Measurements from ENCODE around the gene CSNK2A2. TPM values are rescaled to one million over a fixed set of nuclear protein-coding genes. Genes with fewer than 3 reads are reported as not detected.

The CSNK2A2 gene
- total and polyA plus RNA-seq, 4 donors = 25.0 to 56.3 (median 38.5) TPM

DNA sequence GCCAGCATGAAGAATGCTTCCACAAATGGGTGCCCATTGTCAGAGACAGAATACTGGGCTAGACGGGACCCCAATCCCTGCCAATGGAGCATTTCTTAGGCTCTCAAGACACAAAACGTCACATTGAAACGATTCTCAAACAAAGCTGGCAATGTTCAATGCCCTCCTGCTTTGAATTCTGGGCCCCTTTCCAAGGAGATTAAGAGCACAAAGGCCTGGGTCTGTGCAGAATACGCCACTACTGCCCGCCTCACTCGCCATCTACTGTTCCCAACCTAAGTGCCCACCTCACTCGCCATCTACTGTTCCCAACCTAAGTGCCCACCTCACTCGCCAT lies 78.4 kb downstream of the CSNK2A2 start:
- Histone ChIP-seq H3K4me3 (ENCODE audit: low read depth, low read length) (no peak overlapping the region), H3K9me3 (ENCODE audit: control insufficient read depth, insufficient read depth, low read length) (no peaks in the 10 kb centered on the region), H3K27me3 (ENCODE audit: control insufficient read depth, insufficient read depth, low read length) (no peaks in the 10 kb centered on the region), H3K36me3 (ENCODE audit: control insufficient read depth, insufficient read depth, low read length) (peaks cover 14% of the 10 kb centered on the region), H3K27ac (ENCODE audit: low read depth, low read length) (peak overlapping the region; percentile 80), H3K4me1 (ENCODE audit: control insufficient read depth, insufficient read depth, low read length) (peaks cover 43% of the 10 kb centered on the region)
- peak in 3 of 6 donors; percentile 53 to 94 (median 88) for DNase-seq (ENCODE audit: low read depth in 4 of 6, low spot score in 6 of 6)
- 44% methylated on average over 3 of the region's 8 CpGs for WGBS (ENCODE audit: insufficient coverage)

DNA sequence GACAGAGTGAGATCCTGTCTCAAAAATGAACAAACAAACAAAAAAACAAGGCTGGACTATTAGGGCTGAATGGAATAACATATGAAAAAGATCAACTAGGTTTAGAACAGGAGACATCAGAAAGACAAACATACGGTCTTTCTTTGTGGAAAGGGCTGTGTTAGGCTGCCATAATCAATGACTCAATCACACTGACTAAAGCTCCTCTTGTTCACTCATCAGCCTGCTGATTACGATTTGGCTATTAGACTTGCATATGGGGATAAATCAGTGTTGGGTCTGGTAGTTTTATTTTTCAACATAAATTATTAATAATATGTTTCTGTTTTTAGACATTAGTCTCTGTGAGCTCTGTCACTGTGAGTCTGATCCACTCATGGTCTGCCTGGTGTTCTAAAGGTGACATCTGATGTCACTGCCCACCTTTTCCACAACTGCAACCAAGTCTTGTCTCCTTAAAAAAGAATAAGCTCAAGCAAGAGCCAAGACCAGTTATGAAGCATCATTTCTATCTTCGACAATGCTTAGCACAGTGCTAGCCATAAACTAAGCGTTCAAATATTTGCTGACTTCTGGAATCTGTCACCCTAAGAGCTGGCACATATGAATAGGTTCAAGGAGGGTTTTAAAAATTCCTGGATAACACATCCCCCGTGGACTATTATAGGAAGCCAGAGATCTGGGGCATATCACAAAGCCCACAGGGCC lies 79.0 kb downstream of the CSNK2A2 start:
- Histone ChIP-seq H3K27ac (ENCODE audit: low read depth, low read length) (peak overlapping the region; percentile 80), H3K36me3 (ENCODE audit: control insufficient read depth, insufficient read depth, low read length) (peaks cover 19% of the 10 kb centered on the region), H3K9me3 (ENCODE audit: control insufficient read depth, insufficient read depth, low read length) (no peaks in the 10 kb centered on the region), H3K4me1 (ENCODE audit: control insufficient read depth, insufficient read depth, low read length) (peaks cover 42% of the 10 kb centered on the region), H3K4me3 (ENCODE audit: low read depth, low read length) (no peak overlapping the region), H3K27me3 (ENCODE audit: control insufficient read depth, insufficient read depth, low read length) (no peaks in the 10 kb centered on the region)
- WGBS (ENCODE audit: insufficient coverage) = 26% methylated on average over 2 of the region's 5 CpGs
- no peak for DNase-seq (ENCODE audit: low read depth in 4 of 6, low spot score in 6 of 6)

DNA sequence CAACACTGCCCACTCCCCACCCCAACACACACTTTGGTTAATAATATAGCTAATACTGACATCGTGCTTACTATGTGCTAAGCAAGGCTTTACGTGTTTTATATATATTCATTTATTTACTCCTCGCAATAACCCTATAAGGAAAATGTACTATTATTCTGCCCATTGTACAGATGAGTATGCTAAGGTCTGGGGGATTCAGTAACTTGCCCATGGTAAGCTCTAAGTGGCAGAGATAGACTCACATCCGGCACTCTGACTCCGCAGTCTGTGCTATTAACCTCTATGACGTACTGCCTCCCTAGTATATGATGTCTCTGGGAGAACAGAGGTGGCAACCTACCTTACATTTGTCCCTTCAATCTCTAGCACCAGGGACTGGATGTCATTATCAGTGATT lies 81.4 kb downstream of the CSNK2A2 start:
- Histone ChIP-seq H3K27ac (ENCODE audit: low read depth, low read length) (peak overlapping the region; percentile 80), H3K4me1 (ENCODE audit: control insufficient read depth, insufficient read depth, low read length) (peaks cover 31% of the 10 kb centered on the region)

DNA sequence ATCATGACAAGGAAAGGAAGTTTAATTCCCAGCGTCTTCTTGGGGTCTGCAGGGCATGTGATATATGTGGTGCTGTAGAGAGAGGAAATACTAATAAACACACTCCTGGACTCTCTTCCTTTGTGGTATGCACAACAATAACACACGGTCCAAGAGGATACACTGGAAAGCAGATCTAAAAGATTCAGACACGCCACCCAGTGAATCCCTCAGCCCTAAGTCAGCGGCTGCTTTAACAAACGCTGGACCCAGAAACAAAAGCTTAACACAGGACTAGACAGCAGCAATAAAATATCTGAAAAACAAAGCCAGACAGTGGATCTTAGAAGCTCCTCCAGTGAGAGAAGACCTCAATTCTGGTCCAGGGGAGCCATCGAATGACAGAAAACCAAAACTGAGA lies 81.8 kb downstream of the CSNK2A2 start:
- Histone ChIP-seq H3K4me3 (ENCODE audit: low read depth, low read length) (no peak overlapping the region), H3K36me3 (ENCODE audit: control insufficient read depth, insufficient read depth, low read length) (peaks cover 24% of the 10 kb centered on the region), H3K27ac (ENCODE audit: low read depth, low read length) (peak overlapping the region; percentile 17), H3K9me3 (ENCODE audit: control insufficient read depth, insufficient read depth, low read length) (no peaks in the 10 kb centered on the region), H3K27me3 (ENCODE audit: control insufficient read depth, insufficient read depth, low read length) (no peaks in the 10 kb centered on the region), H3K4me1 (ENCODE audit: control insufficient read depth, insufficient read depth, low read length) (peaks cover 32% of the 10 kb centered on the region)
- DNase-seq (ENCODE audit: low read depth in 4 of 6, low spot score in 6 of 6) = no peak
- 29% methylated on average over 5 of the region's 6 CpGs for WGBS (ENCODE audit: insufficient coverage)

More for the DNA sequence above, 81.4 kb downstream of the CSNK2A2 start:
- no CpG with 5 or more reads among the region's 6 CpGs for WGBS (ENCODE audit: insufficient coverage)
- Histone ChIP-seq H3K9me3 (ENCODE audit: control insufficient read depth, insufficient read depth, low read length) (no peaks in the 10 kb centered on the region), H3K36me3 (ENCODE audit: control insufficient read depth, insufficient read depth, low read length) (peaks cover 24% of the 10 kb centered on the region), H3K27me3 (ENCODE audit: control insufficient read depth, insufficient read depth, low read length) (no peaks in the 10 kb centered on the region), H3K4me3 (ENCODE audit: low read depth, low read length) (no peak overlapping the region)
- DNase-seq (ENCODE audit: low read depth in 4 of 6, low spot score in 6 of 6) = no peak

DNA sequence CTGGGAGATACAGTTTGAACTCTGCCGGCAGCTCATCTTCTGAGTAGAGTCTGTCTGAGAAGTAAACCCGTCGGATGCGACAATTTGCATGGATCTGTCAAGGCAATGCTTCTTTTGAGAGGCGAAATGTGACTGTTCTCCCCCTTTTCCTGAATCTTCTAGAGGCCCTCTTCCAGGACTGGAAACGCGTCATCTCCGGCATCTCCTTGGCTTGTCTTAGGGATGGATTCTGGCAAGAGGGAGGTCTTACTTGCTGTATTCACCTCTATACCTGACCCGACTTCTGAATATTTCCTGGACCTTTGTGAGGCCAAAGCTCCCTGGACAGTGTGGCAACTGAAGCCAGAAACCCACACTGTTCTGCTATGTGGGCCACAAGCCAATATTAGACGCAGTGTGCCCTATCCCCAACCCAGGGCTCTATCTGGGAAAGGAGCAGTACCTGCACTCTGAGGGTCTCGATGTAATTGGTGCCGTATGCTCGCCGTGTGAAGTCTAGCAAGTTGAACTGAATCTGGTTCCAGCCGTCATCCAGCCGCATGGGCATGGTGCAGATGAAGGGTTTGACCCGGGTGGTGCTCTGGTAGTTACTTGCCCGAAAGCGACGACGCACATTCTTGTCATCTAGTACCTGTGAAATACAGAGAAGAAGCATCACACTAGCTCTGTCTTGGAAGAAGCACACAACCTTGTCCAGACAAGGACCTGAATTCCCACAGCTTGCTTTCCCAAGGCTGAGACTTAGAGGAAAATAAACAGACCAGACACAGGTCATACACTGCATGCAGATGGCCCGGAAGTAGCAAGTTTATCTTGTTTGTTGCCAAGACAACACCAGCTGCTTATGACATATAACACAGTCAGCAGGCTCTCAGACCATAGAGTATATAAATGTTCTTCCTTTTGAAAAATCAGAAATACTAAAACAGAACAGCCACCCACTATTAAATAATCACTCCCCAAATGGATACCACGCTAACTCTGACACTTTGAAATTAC lies 82.8 kb downstream of the CSNK2A2 start:
- Histone ChIP-seq H3K4me1 (ENCODE audit: control insufficient read depth, insufficient read depth, low read length) (peaks cover 37% of the 10 kb centered on the region), H3K27ac (ENCODE audit: low read depth, low read length) (no peak overlapping the region), H3K4me3 (ENCODE audit: low read depth, low read length) (no peak overlapping the region), H3K9me3 (ENCODE audit: control insufficient read depth, insufficient read depth, low read length) (no peaks in the 10 kb centered on the region), H3K36me3 (ENCODE audit: control insufficient read depth, insufficient read depth, low read length) (peaks cover 24% of the 10 kb centered on the region), H3K27me3 (ENCODE audit: control insufficient read depth, insufficient read depth, low read length) (no peaks in the 10 kb centered on the region)
- DNase-seq (ENCODE audit: low read depth in 4 of 6, low spot score in 6 of 6) = no peak
- 94% methylated on average over 17 of the region's 23 CpGs for WGBS (ENCODE audit: insufficient coverage)

DNA sequence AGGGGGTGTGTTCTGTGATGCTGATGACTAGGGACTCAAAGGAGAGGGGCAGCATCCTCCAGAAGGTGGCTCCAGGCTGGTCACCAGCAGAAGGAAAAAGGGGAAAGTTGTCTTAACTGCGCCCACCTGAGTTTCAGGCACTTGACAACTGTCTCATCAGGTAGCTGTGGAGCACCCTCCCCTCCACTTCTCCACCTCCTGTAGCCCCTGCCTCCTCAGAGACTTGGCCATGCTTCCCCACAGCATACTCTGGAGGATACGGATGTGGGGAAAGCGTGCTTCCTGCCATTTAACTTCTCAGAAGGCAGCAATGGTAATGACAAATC lies 86.6 kb downstream of the CSNK2A2 start:
- Histone ChIP-seq H3K27me3 (ENCODE audit: control insufficient read depth, insufficient read depth, low read length) (no peaks in the 10 kb centered on the region), H3K9me3 (ENCODE audit: control insufficient read depth, insufficient read depth, low read length) (no peaks in the 10 kb centered on the region), H3K27ac (ENCODE audit: low read depth, low read length) (no peak overlapping the region), H3K36me3 (ENCODE audit: control insufficient read depth, insufficient read depth, low read length) (peaks cover 22% of the 10 kb centered on the region), H3K4me1 (ENCODE audit: control insufficient read depth, insufficient read depth, low read length) (peaks cover 25% of the 10 kb centered on the region), H3K4me3 (ENCODE audit: low read depth, low read length) (no peak overlapping the region)
- no peak for DNase-seq (ENCODE audit: low read depth in 4 of 6, low spot score in 6 of 6)
- 90% methylated on average over 2 of the region's 3 CpGs for WGBS (ENCODE audit: insufficient coverage)

DNA sequence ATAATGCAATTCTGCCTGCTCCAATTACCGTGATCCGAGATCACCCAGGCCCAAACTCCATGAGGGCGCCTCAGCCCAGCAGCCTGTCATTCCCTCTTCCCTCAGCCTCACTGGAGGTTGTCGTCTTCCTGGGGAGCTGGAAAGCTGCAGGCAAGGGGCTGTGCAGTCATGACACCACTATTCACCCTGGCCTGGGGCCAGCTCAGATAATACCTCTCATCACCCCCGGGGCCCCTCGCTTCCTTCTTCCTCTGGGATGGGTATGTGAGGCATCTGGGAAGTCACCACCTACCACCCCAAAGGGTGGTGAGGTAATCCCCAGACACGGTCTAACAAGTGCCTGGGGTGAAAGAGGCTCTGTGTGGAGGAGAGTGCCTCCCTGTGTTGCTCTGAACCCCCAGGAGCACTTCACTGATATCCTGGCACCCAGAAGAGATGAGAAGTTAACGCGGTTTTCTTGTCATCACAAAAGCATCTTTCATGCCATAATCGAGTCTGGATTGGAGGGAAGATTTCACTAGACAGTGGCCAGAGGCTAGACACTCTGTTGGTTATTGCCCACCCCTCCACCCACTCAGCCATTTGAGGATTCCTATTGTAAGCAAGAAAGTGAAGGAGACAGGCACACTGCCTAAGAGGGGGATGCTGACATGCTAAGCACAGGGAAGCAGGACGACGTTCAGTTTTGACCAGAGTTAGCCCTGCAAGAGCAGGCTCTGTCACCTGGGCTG lies 87.2 kb downstream of the CSNK2A2 start:
- H3K9me3 ChIP-seq (ENCODE audit: control insufficient read depth, insufficient read depth, low read length) = no peaks in the 10 kb centered on the region
- peak overlapping the region; percentile 10 for H3K27ac ChIP-seq (ENCODE audit: low read depth, low read length)
- no peak overlapping the region for H3K4me3 ChIP-seq (ENCODE audit: low read depth, low read length)
- DNase-seq (ENCODE audit: low read depth in 4 of 6, low spot score in 6 of 6) = peak in 1 of 6 donors; percentile 31
- H3K36me3 ChIP-seq (ENCODE audit: control insufficient read depth, insufficient read depth, low read length) = peaks cover 19% of the 10 kb centered on the region
- peaks cover 26% of the 10 kb centered on the region for H3K4me1 ChIP-seq (ENCODE audit: control insufficient read depth, insufficient read depth, low read length)
- 27% methylated on average over 8 of the region's 12 CpGs for WGBS (ENCODE audit: insufficient coverage)
- no peaks in the 10 kb centered on the region for H3K27me3 ChIP-seq (ENCODE audit: control insufficient read depth, insufficient read depth, low read length)

DNA sequence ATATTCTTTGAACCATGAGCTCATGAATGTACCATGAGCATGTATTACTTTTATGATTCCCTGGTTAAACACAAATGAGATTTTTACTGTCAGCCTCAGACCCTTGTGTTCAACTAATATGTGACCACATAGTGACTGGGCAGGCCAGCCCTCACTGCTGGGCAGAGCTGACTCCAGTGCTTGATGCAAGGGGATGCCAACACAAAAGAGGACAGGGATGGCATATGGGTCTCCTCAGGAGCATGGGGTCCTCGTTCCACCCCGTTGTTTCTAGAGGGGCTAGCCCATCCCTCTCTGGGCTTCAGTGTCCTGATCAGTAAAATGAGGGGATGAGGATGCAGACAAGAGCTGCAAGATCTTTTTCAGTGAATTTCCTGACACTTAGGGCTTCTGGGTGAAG lies 88.0 kb downstream of the CSNK2A2 start:
- DNase-seq (ENCODE audit: low read depth in 4 of 6, low spot score in 6 of 6) = no peak
- Histone ChIP-seq H3K27ac (ENCODE audit: low read depth, low read length) (no peak overlapping the region), H3K4me1 (ENCODE audit: control insufficient read depth, insufficient read depth, low read length) (peaks cover 28% of the 10 kb centered on the region), H3K4me3 (ENCODE audit: low read depth, low read length) (no peak overlapping the region), H3K27me3 (ENCODE audit: control insufficient read depth, insufficient read depth, low read length) (no peaks in the 10 kb centered on the region), H3K36me3 (ENCODE audit: control insufficient read depth, insufficient read depth, low read length) (peaks cover 14% of the 10 kb centered on the region), H3K9me3 (ENCODE audit: control insufficient read depth, insufficient read depth, low read length) (no peaks in the 10 kb centered on the region)
- WGBS (ENCODE audit: insufficient coverage) = 69% methylated on average over 2 of the region's 2 CpGs

DNA sequence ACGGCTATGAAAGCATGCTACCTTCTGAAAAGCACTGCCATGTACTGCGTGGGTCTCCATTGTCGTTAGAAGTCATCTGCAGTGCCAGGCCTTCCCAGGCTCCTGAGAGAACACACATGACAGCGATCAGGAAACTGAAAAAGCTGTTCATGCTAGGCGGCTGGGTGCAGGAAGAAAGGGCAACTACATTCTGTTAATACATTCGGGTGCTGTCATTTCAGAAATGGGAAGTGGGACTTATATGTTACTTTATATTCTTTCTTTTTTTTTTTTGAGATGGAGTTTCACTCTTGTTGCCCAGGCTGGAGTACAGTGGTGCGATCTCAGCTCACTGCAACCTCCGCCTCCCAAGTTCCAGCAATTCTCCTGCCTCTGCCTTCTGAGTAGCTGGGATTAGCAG lies 88.6 kb downstream of the CSNK2A2 start:
- Histone ChIP-seq H3K4me1 (ENCODE audit: control insufficient read depth, insufficient read depth, low read length) (peaks cover 28% of the 10 kb centered on the region), H3K4me3 (ENCODE audit: low read depth, low read length) (no peak overlapping the region), H3K27ac (ENCODE audit: low read depth, low read length) (no peak overlapping the region), H3K36me3 (ENCODE audit: control insufficient read depth, insufficient read depth, low read length) (peaks cover 8% of the 10 kb centered on the region), H3K9me3 (ENCODE audit: control insufficient read depth, insufficient read depth, low read length) (no peaks in the 10 kb centered on the region), H3K27me3 (ENCODE audit: control insufficient read depth, insufficient read depth, low read length) (no peaks in the 10 kb centered on the region)
- 79% methylated on average over 5 of the region's 8 CpGs for WGBS (ENCODE audit: insufficient coverage)
- no peak for DNase-seq (ENCODE audit: low read depth in 4 of 6, low spot score in 6 of 6)

All from spinal cord (tissue), 10 donors.